GM23248 (cell line): ENCODE measurements around the gene NHLRC4. TPM values are rescaled to one million over a fixed set of nuclear protein-coding genes. Genes with fewer than 3 reads are reported as not detected.

Source experiments
- DNase-seq: peaks from one replicate; pipeline ENCODE4 v3.0.0-alpha.2; 2015
- H2AFZ ChIP-seq: fragments of 200-600 bp; sonication (generic); 2 replicates; pipeline ENCODE4 v1.6.1; 2016; ENCODE audit warnings: antibody characterized with exemption
- H3F3A ChIP-seq: fragments of 200-600 bp; sonication (generic); 2 replicates; pipeline ENCODE4 v1.6.1; 2016; ENCODE audit warnings: mild to moderate bottlenecking, antibody characterized with exemption, mixed run types; ENCODE audit not compliant: insufficient read depth
- H3K27ac ChIP-seq: fragments of 200-600 bp; sonication (generic); 2 replicates; pipeline ENCODE4 v1.5.1; 2016; ENCODE audit warnings: mild to moderate bottlenecking
- H3K27me3 ChIP-seq: fragments of 200-600 bp; sonication (generic); replicated peaks from 2 replicates; pipeline ENCODE4 v1.6.1; 2016; ENCODE audit warnings: mild to moderate bottlenecking; ENCODE audit not compliant: insufficient read depth
- H3K36me3 ChIP-seq: fragments of 200-600 bp; sonication (generic); 2 replicates; pipeline ENCODE4 v1.6.1; 2016; ENCODE audit warnings: low read depth, mild to moderate bottlenecking
- H3K4me1 ChIP-seq: fragments of 200-600 bp; sonication (generic); 2 replicates; pipeline ENCODE4 v1.6.1; 2016; ENCODE audit warnings: mild to moderate bottlenecking; ENCODE audit not compliant: insufficient read depth
- H3K4me2 ChIP-seq: fragments of 200-600 bp; sonication (generic); one replicate; pipeline ENCODE4 v1.6.1; 2016; ENCODE audit warnings: mild to moderate bottlenecking; ENCODE audit not compliant: unreplicated experiment
- H3K4me3 ChIP-seq: fragments of 200-600 bp; sonication (generic); 2 replicates; pipeline ENCODE4 v1.5.1; 2016; ENCODE audit warnings: mild to moderate bottlenecking
- H3K79me2 ChIP-seq: fragments of 200-600 bp; sonication (generic); 2 replicates; pipeline ENCODE4 v1.6.1; 2016; ENCODE audit warnings: mild to moderate bottlenecking; ENCODE audit not compliant: insufficient read depth
- H3K9ac ChIP-seq: fragments of 200-600 bp; sonication (generic); 2 replicates; pipeline ENCODE4 v1.6.1; 2016; ENCODE audit warnings: mild to moderate bottlenecking
- H3K9me2 ChIP-seq: fragments of 200-600 bp; sonication (generic); 2 replicates; pipeline ENCODE4 v1.6.1; 2016; ENCODE audit warnings: mixed run types, mild to moderate bottlenecking, moderate library complexity; ENCODE audit not compliant: insufficient read depth
- H3K9me3 ChIP-seq: fragments of 200-600 bp; sonication (generic); one replicate; pipeline ENCODE4 v1.6.1; 2017; ENCODE audit warnings: low read depth
- H4K20me1 ChIP-seq: fragments of 200-600 bp; sonication (generic); 2 replicates; pipeline ENCODE4 v1.6.0; 2016; ENCODE audit not compliant: insufficient read depth
- EZH2 ChIP-seq: fragments of 200-600 bp; sonication (generic); IDR thresholded peaks from 2 replicates; pipeline ENCODE4 v1.6.1; 2018; ENCODE audit warnings: antibody characterized with exemption, mild to moderate bottlenecking; ENCODE audit not compliant: insufficient read depth, poor library complexity, severe bottlenecking
- EZH2phosphoT487 ChIP-seq: fragments of 200-600 bp; sonication (generic); IDR thresholded peaks from 2 replicates; pipeline ENCODE4 v1.6.1; 2018; ENCODE audit warnings: antibody characterized with exemption, moderate library complexity, mild to moderate bottlenecking, low read depth; ENCODE audit not compliant: insufficient read depth
- WGBS, 2 experiments: methylation state at CpG; one replicate each; pipeline ENCODE4 v1.1.6; 2015 to 2017; ENCODE audit warnings: low lambda C conversion rate in 2 of 2, low coverage in 1 of 2; ENCODE audit errors: missing lambda C conversion rate in 2 of 2; 5-methylcytosine and 5-hydroxymethylcytosine counted together
- in situ Hi-C: fragments of 300-500 bp; cut with MboI; formaldehyde crosslinking; loops from 2 replicates; pipeline ENCODE4 v1.15.0; 2020
- polyA plus RNA-seq: library from polyadenylated mRNA; unstranded; fragments of >200 nt; fragmentation: Nextera tagmentation; extraction: Ambion mirVana; gene quantifications from 2 replicates; pipeline ENCODE4 v1.2.1, GENCODE V29; 2016
- total RNA-seq: library from RNA; depleted of rRNA; stranded (reverse); fragments of >200 nt; shearing (Covaris generic); gene quantifications from 2 replicates; pipeline ENCODE4 v1.2.3, GENCODE V29; 2014

Gene NHLRC4
- total and polyA plus RNA-seq, 2 experiments from 2014 or later, result 0.11 to 0.20 TPM

DNA sequence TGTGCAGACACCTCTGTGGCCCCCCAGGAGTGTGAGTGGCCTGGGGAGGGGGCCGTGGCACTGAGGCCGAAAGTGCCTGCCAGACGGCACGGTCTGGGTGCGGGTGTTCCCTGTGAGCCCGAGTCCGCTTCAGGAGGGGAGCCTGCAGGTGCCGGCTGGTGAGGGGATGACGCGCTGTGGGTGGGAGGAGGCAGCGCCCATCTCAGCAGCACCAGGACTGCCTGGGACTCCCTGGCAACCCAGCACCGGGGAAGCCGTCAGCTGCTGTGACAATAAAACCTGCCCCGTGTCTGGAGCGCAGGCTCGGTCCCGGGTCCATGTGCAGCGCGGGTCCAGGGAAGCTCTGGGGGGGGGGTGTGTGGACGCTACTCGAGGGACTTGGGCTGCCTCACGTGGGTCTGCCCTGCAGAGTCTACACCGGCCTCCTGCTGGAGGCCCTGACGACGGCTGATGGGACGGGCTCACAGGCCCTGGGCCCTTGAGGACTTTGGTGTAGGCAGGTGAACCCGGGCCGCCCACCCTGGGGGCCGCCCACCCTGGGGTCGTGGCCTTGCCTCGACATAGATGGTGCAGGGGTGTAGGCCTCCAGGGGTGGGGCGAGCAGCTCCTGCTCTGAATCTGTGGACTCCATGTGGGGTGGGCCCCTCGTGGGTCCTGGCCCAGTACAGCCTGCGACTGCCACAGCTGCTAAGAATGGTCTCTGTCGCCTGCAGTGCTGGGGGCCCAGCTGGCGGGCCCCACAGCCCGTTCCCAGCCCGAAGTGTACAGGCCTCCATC is 17.2 kb downstream of the NHLRC4 start:
- H3F3A ChIP-seq, result no peaks in the 10 kb centered on the region; the same call in 1 of the 2 replicates

DNA sequence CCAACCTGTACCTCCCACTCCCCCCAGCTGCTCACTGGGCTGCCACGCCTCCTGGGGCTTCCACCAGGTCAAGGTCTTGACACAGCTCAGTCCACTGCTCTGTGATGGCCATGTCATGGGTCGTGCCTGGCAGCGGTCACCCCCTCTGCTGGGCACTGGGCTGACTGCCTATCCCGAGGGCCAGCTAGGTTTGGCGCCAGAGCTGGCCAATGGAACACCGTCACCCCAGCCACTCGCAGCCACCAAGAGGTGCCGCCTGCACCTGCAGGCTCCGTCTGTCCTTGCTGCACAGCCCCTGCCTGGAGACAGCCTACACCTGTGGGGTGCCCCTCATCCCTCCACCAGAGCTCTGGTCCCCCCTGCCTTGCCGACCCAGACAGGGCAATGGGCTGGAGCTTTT is 18.5 kb downstream of the NHLRC4 start:
- Histone ChIP-seq H3K9me2 (no peaks in the 10 kb centered on the region), H3K79me2 (peaks cover 16% of the 10 kb centered on the region), H3K4me2 (no peak overlapping the region), H3K27me3 (no peaks in the 10 kb centered on the region), H4K20me1 (no peaks in the 10 kb centered on the region), H3K4me1 (0 out of 2 replicates have a peak, but pooled peaks cover 5% of the 10 kb centered on the region), H3F3A (no peaks in the 10 kb centered on the region; the same call in 1 of the 2 replicates), H3K9ac (no peak overlapping the region), H3K27ac (no peak overlapping the region), H3K4me3 (no peak overlapping the region), H3K36me3 (no peaks in the 10 kb centered on the region), H3K9me3 (no peaks in the 10 kb centered on the region), H2AFZ (no peak overlapping the region)
- in situ Hi-C loops, result no loop called here
- TF ChIP-seq EZH2phosphoT487 (no peak), EZH2 (no peak)
- DNase-seq, result no peak
- WGBS, 2 experiments, result 18 to 24% methylated on average over 10 of the region's 10 CpGs

More for the DNA sequence above, 17.2 kb downstream of the NHLRC4 start:
- Histone ChIP-seq H3K4me2 (no peak overlapping the region), H3K79me2 (peaks cover 13% of the 10 kb centered on the region), H2AFZ (no peak overlapping the region), H3K9ac (no peak overlapping the region), H4K20me1 (no peaks in the 10 kb centered on the region), H3K4me3 (no peak overlapping the region), H3K27me3 (no peaks in the 10 kb centered on the region), H3K36me3 (no peaks in the 10 kb centered on the region), H3K9me2 (no peaks in the 10 kb centered on the region), H3K27ac (no peak overlapping the region), H3K4me1 (0 out of 2 replicates have a peak, but pooled peaks cover 5% of the 10 kb centered on the region), H3K9me3 (no peaks in the 10 kb centered on the region)
- TF ChIP-seq EZH2 (no peak), EZH2phosphoT487 (no peak)
- WGBS, 2 experiments, result 51 to 56% methylated on average over 35 to 38 of the region's 38 CpGs
- in situ Hi-C loops, result no loop called here
- DNase-seq, result no peak

DNA sequence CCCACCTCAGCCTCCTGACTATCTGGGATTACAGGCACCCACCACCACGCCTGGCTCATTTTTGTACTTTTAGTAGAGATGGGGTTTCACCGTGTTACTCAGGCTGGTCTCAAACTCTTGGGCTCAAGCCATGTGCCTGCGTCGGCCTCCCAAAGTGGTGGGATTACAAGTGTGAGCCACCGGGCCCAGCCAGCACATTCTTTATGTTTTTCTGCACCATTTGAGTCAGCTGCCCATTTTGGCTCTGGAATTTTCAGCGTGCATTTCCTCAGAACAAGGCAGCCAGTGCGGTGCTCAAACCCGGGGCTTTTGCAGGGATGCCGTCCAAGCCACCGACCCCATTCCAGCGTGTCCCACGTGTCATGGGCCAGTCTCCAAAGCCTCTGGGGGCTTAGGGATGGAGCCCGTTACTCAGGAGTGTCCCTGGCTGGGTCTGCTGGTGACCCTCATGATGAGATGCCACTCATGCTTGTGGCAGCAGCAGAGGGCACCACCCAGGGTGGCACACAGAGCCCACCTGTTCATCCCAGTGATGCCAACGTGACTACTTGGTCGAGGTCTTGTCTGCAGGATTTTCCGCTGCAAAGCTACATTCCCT is 19.3 kb downstream of the NHLRC4 start:
- in situ Hi-C loops, result no loop called here
- Histone ChIP-seq H3K27ac (no peak overlapping the region), H3K4me3 (no peak overlapping the region), H3K9ac (no peak overlapping the region), H3K27me3 (no peaks in the 10 kb centered on the region), H3K4me2 (no peak overlapping the region), H4K20me1 (no peaks in the 10 kb centered on the region), H3K9me3 (no peaks in the 10 kb centered on the region), H2AFZ (no peak overlapping the region), H3F3A (no peaks in the 10 kb centered on the region; the same call in 1 of the 2 replicates), H3K4me1 (0 out of 2 replicates have a peak, but pooled peaks cover 5% of the 10 kb centered on the region), H3K9me2 (no peaks in the 10 kb centered on the region), H3K36me3 (no peaks in the 10 kb centered on the region), H3K79me2 (peaks cover 24% of the 10 kb centered on the region)
- DNase-seq, result peak; percentile 67
- WGBS, 2 experiments, result 21% methylated on average over 14 to 16 of the region's 16 CpGs
- TF ChIP-seq EZH2phosphoT487 (no peak), EZH2 (no peak)

DNA sequence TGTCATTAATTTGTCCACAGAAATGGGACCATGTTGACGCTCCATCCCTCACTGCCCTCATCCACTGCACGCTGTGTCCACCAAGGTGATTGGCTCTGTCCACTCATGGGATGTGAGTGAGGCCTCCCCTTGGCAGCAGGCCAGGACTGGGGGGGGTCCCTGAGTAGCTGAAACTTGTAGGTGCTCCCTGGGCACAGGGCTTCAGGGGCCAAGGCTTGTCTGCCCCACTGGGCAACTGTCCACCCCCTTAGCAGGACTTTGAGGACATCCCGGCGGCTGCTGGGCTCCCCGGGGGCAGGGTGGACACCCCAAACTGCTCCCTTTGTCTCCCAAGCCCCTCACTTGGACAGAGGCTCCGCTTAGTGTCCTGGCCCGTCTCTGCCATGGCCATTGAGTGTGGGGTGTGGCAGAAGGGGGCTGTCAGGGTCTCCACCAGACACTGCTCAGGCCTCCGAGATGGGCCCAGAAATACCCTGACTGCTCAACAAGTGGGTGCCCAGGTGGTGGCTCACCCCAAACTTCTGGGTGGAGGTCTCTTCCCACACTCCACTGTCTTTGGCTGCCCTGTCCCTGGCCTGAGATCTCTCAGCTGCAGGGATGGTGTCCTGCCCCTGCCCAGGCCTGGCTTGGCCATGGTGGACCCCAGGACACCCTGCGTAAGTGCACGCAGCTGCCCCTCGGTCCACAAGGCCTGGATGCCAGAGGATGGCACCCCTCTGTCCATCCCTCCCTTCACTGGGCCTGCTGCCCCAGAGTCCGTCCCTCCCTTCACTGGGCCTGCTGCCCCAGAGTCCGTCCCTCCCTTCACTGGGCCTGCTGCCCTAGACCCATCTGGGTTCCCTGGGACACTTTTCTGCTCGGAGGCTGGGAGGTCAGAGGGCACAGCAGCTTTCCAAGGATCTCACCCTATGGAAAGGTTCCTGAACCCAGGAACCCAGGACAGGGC is 20.1 kb downstream of the NHLRC4 start:
- Histone ChIP-seq H3K4me2 (no peak overlapping the region), H3K4me3 (no peak overlapping the region)

More for the DNA sequence above, 20.1 kb downstream of the NHLRC4 start:
- no peaks in the 10 kb centered on the region for H3K36me3 ChIP-seq
- H3K27ac ChIP-seq, result no peak overlapping the region
- 77 to 82% methylated on average over 11 to 14 of the region's 14 CpGs for WGBS, 2 experiments
- no peaks in the 10 kb centered on the region for H4K20me1 ChIP-seq
- peak overlapping the region; percentile 84; the same call in 1 of the 2 replicates for H3K9ac ChIP-seq
- 0 out of 2 replicates have a peak, but pooled peaks cover 5% of the 10 kb centered on the region for H3K4me1 ChIP-seq
- no peaks in the 10 kb centered on the region for H3K9me3 ChIP-seq
- H3K79me2 ChIP-seq, result peaks cover 32% of the 10 kb centered on the region
- DNase-seq, result peak; percentile 27
- in situ Hi-C loops, result no loop called here
- H3K27me3 ChIP-seq, result no peaks in the 10 kb centered on the region
- H3K9me2 ChIP-seq, result no peaks in the 10 kb centered on the region
- H2AFZ ChIP-seq, result no peak overlapping the region
- no peaks in the 10 kb centered on the region; the same call in 1 of the 2 replicates for H3F3A ChIP-seq
- TF ChIP-seq EZH2phosphoT487 (no peak), EZH2 (no peak)
